NCI-H2029 treated with DMSO at 0.1 percent for 48 hours (cell line): ENCODE results near the gene SLC44A4.
A peak's percentile ranks its signal among the peaks of the same experiment; 100 is the strongest.
"Not testable (repeated sequence)": the region's sequence is repeated elsewhere in the genome, so short reads cannot be mapped to it uniquely, and the experiment has no call there.

ENCODE experiments used
- DNase-seq: peaks from one replicate; lab custom pipeline; 2025; lab: John Stamatoyannopoulos, UW

The SLC44A4 gene

GRCh38 chr6:31878726-31879125 is at the start of gene SLC44A4:
Gene SLC44A4 (minus strand): TSS chr6:31878997. CDS start chr6:31878980, 17 bp downstream.
- DNase-seq: no peak

- DNase-seq: no peak
These were observed 49.8 kb upstream of the SLC44A4 start for GRCh38 chr6:31928672-31928939.

- DNase-seq: no peak
These were observed 49.3 kb upstream of the SLC44A4 start for GRCh38 chr6:31927863-31928671.

- DNase-seq: no peak
These were observed 48.6 kb upstream of the SLC44A4 start, which contains the start of gene C2 for GRCh38 chr6:31927242-31927862. Gene C2 (plus strand): TSS chr6:31927717. CDS start chr6:31927753, 36 bp downstream.

- no peak for DNase-seq
These were observed 44.1 kb upstream of the SLC44A4 start for GRCh38 chr6:31922942-31923341.

- no peak for DNase-seq
These were observed 42.0 kb upstream of the SLC44A4 start for GRCh38 chr6:31920811-31921210.

- no peak for DNase-seq
These were observed 41.0 kb upstream of the SLC44A4 start for GRCh38 chr6:31919624-31920303.

GRCh38 chr6:31918069-31918720 is 39.4 kb upstream of the SLC44A4 start:
- DNase-seq: no peak

GRCh38 chr6:31915756-31916155 is 37.0 kb upstream of the SLC44A4 start:
- no peak for DNase-seq

- no peak for DNase-seq
These were observed 36.6 kb upstream of the SLC44A4 start for GRCh38 chr6:31915351-31915750.

- DNase-seq: no peak
These were observed 33.2 kb upstream of the SLC44A4 start for GRCh38 chr6:31911826-31912585.

GRCh38 chr6:31909298-31909697 is 30.5 kb upstream of the SLC44A4 start:
- not testable (repeated sequence) for DNase-seq

GRCh38 chr6:31908791-31909190 is 30.0 kb upstream of the SLC44A4 start:
- DNase-seq: no peak

- not testable (repeated sequence) for DNase-seq
These were observed 29.5 kb upstream of the SLC44A4 start for GRCh38 chr6:31908255-31908654.

- no peak for DNase-seq
These were observed 28.5 kb upstream of the SLC44A4 start for GRCh38 chr6:31907158-31907813.

- not testable (repeated sequence) for DNase-seq
These were observed 27.9 kb upstream of the SLC44A4 start for GRCh38 chr6:31906727-31907126.

- no peak for DNase-seq
These were observed 27.3 kb upstream of the SLC44A4 start for GRCh38 chr6:31906122-31906521.

- DNase-seq: no peak
These were observed 26.2 kb upstream of the SLC44A4 start for GRCh38 chr6:31905041-31905440.

GRCh38 chr6:31903957-31904356 is 25.2 kb upstream of the SLC44A4 start:
- no peak for DNase-seq

GRCh38 chr6:31901953-31902643 is 23.3 kb upstream of the SLC44A4 start, which contains the start of gene ZBTB12:
Gene ZBTB12 (minus strand): TSS chr6:31902086. CDS start chr6:31901305, 781 bp downstream.
- DNase-seq: peak; percentile 45
